Left cardiac atrium (tissue), 4 donors: ENCODE data around the gene CLPTM1L. TPM values are rescaled to one million over a fixed set of nuclear protein-coding genes. Genes with fewer than 3 reads are reported as not detected.

Experiments used
- ATAC-seq, 2 donors: fragments of 200-7000 bp; cut with Tn5 transposase; one replicate each; pipeline ENCODE4 v1.9.1; 2020; ENCODE audit warnings: mild to moderate bottlenecking in 2 of 2, moderate library complexity in 2 of 2
- DNase-seq: peaks from one replicate; pipeline ENCODE4 v3.0.0-alpha.2; 2020
- intact Hi-C, 2 donors: fragments of 100-400 bp; cut with DNase I; formaldehyde crosslinking; loops; one replicate each; pipeline versions ENCODE4 v1.14.1 to v1.15.1; 2022 to 2023
- total RNA-seq, 2 donors: library from RNA; stranded (reverse); fragmentation: NEBNext Ultra II Directional; extraction: Animal tissue kit (Norgen Biotek cat#: 25700); gene quantifications; one replicate each; pipeline ENCODE4 v1.2.1, GENCODE V29; 2021
- donor health status: DM: no; HTN: yes; CAD: no.
- donor health status: DM: no; HTN: yes; CAD: no; lungs with severe emphysema.
- donor health status: DM: yes; HTN: yes; CAD: no.
- donor health status: Dilated cardiomyopathy.

The CLPTM1L gene
- total RNA-seq, 2 donors from 2014 or later: 46.6 to 51.7 TPM

GRCh38 chr5:1322955-1323802, 21.7 kb downstream of the CLPTM1L start:
- intact Hi-C loops: no loop called here
- no peak for ATAC-seq
- DNase-seq: no peak

- intact Hi-C loops: no loop called here
- DNase-seq (no peak), ATAC-seq (no peak)
Observed at GRCh38 chr5:1322036-1322900, 22.6 kb downstream of the CLPTM1L start.

GRCh38 chr5:1321576-1321975, 23.3 kb downstream of the CLPTM1L start:
- DNase-seq (no peak), ATAC-seq (no peak)
- intact Hi-C loops: no loop called here

GRCh38 chr5:1320436-1321344, 24.2 kb downstream of the CLPTM1L start:
- no peak for ATAC-seq
- DNase-seq: no peak
- intact Hi-C loops: no loop called here

- intact Hi-C loops: no loop called here
- no peak for ATAC-seq
- no peak for DNase-seq
Observed at GRCh38 chr5:1319436-1320256, 25.3 kb downstream of the CLPTM1L start.

- DNase-seq (no peak), ATAC-seq (no peak)
- intact Hi-C loops: no loop called here
Observed at GRCh38 chr5:1318659-1319251, 26.1 kb downstream of the CLPTM1L start.

- intact Hi-C loops: no loop called here
- ATAC-seq: no peak
- no peak for DNase-seq
Observed at GRCh38 chr5:1317921-1318565, 26.9 kb downstream of the CLPTM1L start.

GRCh38 chr5:1316588-1317340, 28.1 kb downstream of the CLPTM1L start:
- ATAC-seq (no peak), DNase-seq (no peak)
- intact Hi-C loops: no loop called here

GRCh38 chr5:1315709-1316587, 29.0 kb downstream of the CLPTM1L start:
- intact Hi-C loops: no loop called here
- no peak for DNase-seq
- ATAC-seq: peak; percentile 18 to 32

GRCh38 chr5:1315018-1315708, 29.7 kb downstream of the CLPTM1L start:
- intact Hi-C loops: no loop called here
- DNase-seq (no peak), ATAC-seq (no peak)

- no peak for ATAC-seq
- intact Hi-C loops: no loop called here
- no peak for DNase-seq
Observed at GRCh38 chr5:1314564-1314982, 30.3 kb downstream of the CLPTM1L start.

GRCh38 chr5:1312993-1313833, 31.7 kb downstream of the CLPTM1L start:
- DNase-seq (no peak), ATAC-seq (no peak)
- intact Hi-C loops: no loop called here

GRCh38 chr5:1312206-1312605, 32.7 kb downstream of the CLPTM1L start:
- DNase-seq: no peak
- ATAC-seq: no peak
- intact Hi-C loops: no loop called here

GRCh38 chr5:1311439-1312055, 33.4 kb downstream of the CLPTM1L start:
- ATAC-seq (no peak), DNase-seq (no peak)
- intact Hi-C loops: no loop called here
